Skeletal muscle satellite cell (primary cell): ENCODE results near the gene ZC3H13.
A peak's percentile ranks its signal among the peaks of the same experiment; 100 is the strongest.

Experiments
- H3K27me3 ChIP-seq: 2 replicates; pipeline ENCODE4 v1.7.0; 2013; ENCODE audit warnings: low read length; ENCODE audit not compliant: control insufficient read depth, insufficient read depth
- H3K36me3 ChIP-seq: 2 replicates; pipeline ENCODE4 v1.7.0; 2013; ENCODE audit warnings: mild to moderate bottlenecking, control low read depth, low read length; ENCODE audit not compliant: insufficient read depth
- H3K4me1 ChIP-seq: 2 replicates; pipeline ENCODE4 v1.7.0; 2013; ENCODE audit warnings: low read length; ENCODE audit not compliant: control insufficient read depth, insufficient read depth
- H3K4me2 ChIP-seq: 2 replicates; pipeline ENCODE4 v1.7.0; 2013; ENCODE audit warnings: mild to moderate bottlenecking, low read length
- H3K4me3 ChIP-seq: 2 replicates; pipeline ENCODE4 v1.7.0; 2013; ENCODE audit warnings: low read length
- H3K9ac ChIP-seq: 2 replicates; pipeline ENCODE4 v1.7.0; 2013; ENCODE audit warnings: mild to moderate bottlenecking, low read depth, low read length, moderate library complexity
- H3K9me3 ChIP-seq: replicated peaks from 2 replicates; pipeline ENCODE4 v1.7.0; 2013; ENCODE audit warnings: mild to moderate bottlenecking, control low read depth, low read length

The ZC3H13 gene

GRCh38 chr13:46086421-46086922, 33.9 kb upstream of the ZC3H13 start:
- no peaks in the 10 kb centered on the region for H3K4me1 ChIP-seq
- H3K4me2 ChIP-seq: no peak overlapping the region
- no peak overlapping the region for H3K9ac ChIP-seq
- H3K27me3 ChIP-seq: peaks cover 7% of the 10 kb centered on the region
- no peaks in the 10 kb centered on the region for H3K36me3 ChIP-seq
- no peaks in the 10 kb centered on the region for H3K9me3 ChIP-seq
- no peak overlapping the region for H3K4me3 ChIP-seq

- no peak overlapping the region for H3K4me2 ChIP-seq
- peaks cover 5% of the 10 kb centered on the region for H3K27me3 ChIP-seq
- no peaks in the 10 kb centered on the region for H3K9me3 ChIP-seq
- no peak overlapping the region for H3K9ac ChIP-seq
- H3K36me3 ChIP-seq: no peaks in the 10 kb centered on the region
- H3K4me1 ChIP-seq: no peaks in the 10 kb centered on the region
- H3K4me3 ChIP-seq: no peak overlapping the region
These were observed 33.2 kb upstream of the ZC3H13 start for GRCh38 chr13:46085737-46086136.

GRCh38 chr13:46082324-46082723, 29.8 kb upstream of the ZC3H13 start:
- H3K9ac ChIP-seq: no peak overlapping the region
- H3K36me3 ChIP-seq: no peaks in the 10 kb centered on the region
- no peak overlapping the region for H3K4me2 ChIP-seq
- H3K9me3 ChIP-seq: no peaks in the 10 kb centered on the region
- H3K27me3 ChIP-seq: peaks cover 12% of the 10 kb centered on the region
- H3K4me3 ChIP-seq: no peak overlapping the region
- no peaks in the 10 kb centered on the region for H3K4me1 ChIP-seq

- H3K9me3 ChIP-seq: no peaks in the 10 kb centered on the region
- peaks cover 12% of the 10 kb centered on the region for H3K27me3 ChIP-seq
- H3K4me1 ChIP-seq: no peaks in the 10 kb centered on the region
- no peak overlapping the region for H3K4me3 ChIP-seq
- no peak overlapping the region for H3K9ac ChIP-seq
- no peak overlapping the region for H3K4me2 ChIP-seq
- H3K36me3 ChIP-seq: no peaks in the 10 kb centered on the region
These were observed 27.2 kb upstream of the ZC3H13 start for GRCh38 chr13:46079770-46080169.

- no peaks in the 10 kb centered on the region for H3K9me3 ChIP-seq
- H3K4me3 ChIP-seq: no peak overlapping the region
- no peak overlapping the region for H3K9ac ChIP-seq
- no peaks in the 10 kb centered on the region for H3K36me3 ChIP-seq
- H3K27me3 ChIP-seq: peaks cover 8% of the 10 kb centered on the region
- H3K4me1 ChIP-seq: no peaks in the 10 kb centered on the region
- H3K4me2 ChIP-seq: no peak overlapping the region
These were observed 24.7 kb upstream of the ZC3H13 start for GRCh38 chr13:46077265-46077664.

GRCh38 chr13:46076827-46077226, 24.3 kb upstream of the ZC3H13 start:
- peaks cover 8% of the 10 kb centered on the region for H3K27me3 ChIP-seq
- H3K4me3 ChIP-seq: no peak overlapping the region
- no peaks in the 10 kb centered on the region for H3K9me3 ChIP-seq
- no peak overlapping the region for H3K9ac ChIP-seq
- no peaks in the 10 kb centered on the region for H3K36me3 ChIP-seq
- no peaks in the 10 kb centered on the region for H3K4me1 ChIP-seq
- no peak overlapping the region for H3K4me2 ChIP-seq

- H3K27me3 ChIP-seq: peaks cover 8% of the 10 kb centered on the region
- no peak overlapping the region for H3K4me3 ChIP-seq
- H3K9me3 ChIP-seq: no peaks in the 10 kb centered on the region
- no peak overlapping the region for H3K4me2 ChIP-seq
- H3K9ac ChIP-seq: no peak overlapping the region
- H3K36me3 ChIP-seq: no peaks in the 10 kb centered on the region
- no peaks in the 10 kb centered on the region for H3K4me1 ChIP-seq
These were observed 23.3 kb upstream of the ZC3H13 start for GRCh38 chr13:46075811-46076210.

GRCh38 chr13:46071590-46072249, 19.2 kb upstream of the ZC3H13 start:
- no peak overlapping the region for H3K9ac ChIP-seq
- no peaks in the 10 kb centered on the region for H3K27me3 ChIP-seq
- no peaks in the 10 kb centered on the region for H3K9me3 ChIP-seq
- no peak overlapping the region for H3K4me3 ChIP-seq
- H3K4me2 ChIP-seq: no peak overlapping the region
- no peaks in the 10 kb centered on the region for H3K4me1 ChIP-seq
- no peaks in the 10 kb centered on the region for H3K36me3 ChIP-seq

GRCh38 chr13:46063292-46063691, 10.7 kb upstream of the ZC3H13 start:
- H3K9me3 ChIP-seq: no peaks in the 10 kb centered on the region
- H3K4me2 ChIP-seq: no peak overlapping the region
- H3K36me3 ChIP-seq: no peaks in the 10 kb centered on the region
- no peaks in the 10 kb centered on the region for H3K27me3 ChIP-seq
- peaks cover 8% of the 10 kb centered on the region for H3K4me1 ChIP-seq
- no peak overlapping the region for H3K4me3 ChIP-seq
- no peak overlapping the region for H3K9ac ChIP-seq

- Histone ChIP-seq H3K36me3 (no peaks in the 10 kb centered on the region), H3K27me3 (no peaks in the 10 kb centered on the region), H3K4me3 (no peak overlapping the region)
These were observed 9.6 kb upstream of the ZC3H13 start for GRCh38 chr13:46062185-46062584.

GRCh38 chr13:46059405-46059804, 6.9 kb upstream of the ZC3H13 start:
- Histone ChIP-seq H3K4me1 (peaks cover 8% of the 10 kb centered on the region), H3K36me3 (no peaks in the 10 kb centered on the region), H3K9ac (no peak overlapping the region), H3K27me3 (no peaks in the 10 kb centered on the region), H3K4me2 (no peak overlapping the region), H3K4me3 (no peak overlapping the region), H3K9me3 (no peaks in the 10 kb centered on the region)

More at GRCh38 chr13:46062185-46062584, 9.6 kb upstream of the ZC3H13 start:
- H3K4me1 ChIP-seq: peaks cover 8% of the 10 kb centered on the region
- H3K9ac ChIP-seq: no peak overlapping the region
- peak overlapping the region; percentile 21 for H3K4me2 ChIP-seq
- no peaks in the 10 kb centered on the region for H3K9me3 ChIP-seq

- H3K27me3 ChIP-seq: no peaks in the 10 kb centered on the region
- no peak overlapping the region for H3K4me3 ChIP-seq
- H3K36me3 ChIP-seq: no peaks in the 10 kb centered on the region
- no peak overlapping the region for H3K4me2 ChIP-seq
- no peak overlapping the region for H3K9ac ChIP-seq
- H3K9me3 ChIP-seq: no peaks in the 10 kb centered on the region
- H3K4me1 ChIP-seq: peaks cover 12% of the 10 kb centered on the region
These were observed 5.7 kb upstream of the ZC3H13 start for GRCh38 chr13:46058268-46058667.
